Motor neuron (in vitro differentiated cells): ENCODE measurements around the gene ABR. TPM values are rescaled to one million over a fixed set of nuclear protein-coding genes. Genes with fewer than 3 reads are reported as not detected.

Experiments
- ATAC-seq, 8 experiments: fragments of 200-7000 bp; cut with Tn5 transposase; replicated peaks in 6 of 8; 2 replicates each; pipeline ENCODE4 v1.8.0; 2021; ENCODE audit warnings: mild to moderate bottlenecking in 8 of 8, moderate library complexity in 8 of 8
- H3K27ac ChIP-seq, 2 donors: fragments of 250-450 bp; sonication (Bioruptor Pico); 2 replicates each; pipeline ENCODE4 v1.9.0; 2021; ENCODE audit warnings: antibody characterized with exemption in 2 of 2, mild to moderate bottlenecking in 2 of 2, moderate library complexity in 1 of 2
- H3K4me1 ChIP-seq, 2 donors: fragments of 250-450 bp; sonication (Bioruptor Pico); replicated peaks in 1 of 2; 2 replicates each; pipeline ENCODE4 v1.6.1; 2021; ENCODE audit warnings: antibody characterized with exemption in 2 of 2, mild to moderate bottlenecking in 2 of 2, moderate library complexity in 1 of 2
- H3K4me3 ChIP-seq, 5 donors: fragments of 250-450 bp; sonication (Bioruptor Pico); 2 replicates each; pipeline ENCODE4 v1.9.0; 2021; ENCODE audit warnings: antibody characterized with exemption in 5 of 5, mild to moderate bottlenecking in 5 of 5, moderate library complexity in 4 of 5
- WGBS, 10 experiments: fragments of 450-650 bp; shearing (Covaris generic); methylation state at CpG; one replicate each; pipeline ENCODE4 v1.0.0; 2022; 5-methylcytosine and 5-hydroxymethylcytosine counted together
- in situ Hi-C, 9 experiments: fragments of 400-800 bp; cut with MboI; loops; one replicate each; pipeline ENCODE4 v1.15.0; 2021; ENCODE audit warnings: low sequenced_read_pairs in 9 of 9, low pct_unique_long_range_greater_than_20kb in 2 of 9; ENCODE audit not compliant: unreplicated experiment in 9 of 9
- total RNA-seq, 8 experiments: library from RNA; unstranded; fragments of 300-600 nt; gene quantifications; 2 replicates each; pipeline versions ENCODE4 v1.2.3 to v1.2.4, GENCODE V29; 2022

Gene ABR
- total RNA-seq, 8 experiments from 2014 or later, result 21.4 to 87.4 (median 33.1) TPM

- Histone ChIP-seq H3K4me3 (no peak overlapping the region), H3K4me1 (no peaks in the 10 kb centered on the region), H3K27ac (no peak overlapping the region)
- ATAC-seq, result peak in 1 of 8 experiments; percentile 10
- 60 to 100% (median 100%) methylated on average over 1 to 9 of the region's 32 CpGs; no CpG with 5 or more reads in 5 of the 10 experiments for WGBS, 10 experiments
- in situ Hi-C loops, result no loop called here
These were observed 157.3 kb downstream of the ABR start for GRCh38 chr17:1022278-1023024.

GRCh38 chr17:1021147-1021546 lies 158.6 kb downstream of the ABR start:
- Histone ChIP-seq H3K4me1 (no peaks in the 10 kb centered on the region), H3K4me3 (no peak overlapping the region), H3K27ac (no peak overlapping the region)
- in situ Hi-C loops, result no loop called here
- WGBS, 10 experiments, result no CpG with 5 or more reads among the region's 17 CpGs
- peak in 1 of 8 experiments; percentile 19 for ATAC-seq

DNA sequence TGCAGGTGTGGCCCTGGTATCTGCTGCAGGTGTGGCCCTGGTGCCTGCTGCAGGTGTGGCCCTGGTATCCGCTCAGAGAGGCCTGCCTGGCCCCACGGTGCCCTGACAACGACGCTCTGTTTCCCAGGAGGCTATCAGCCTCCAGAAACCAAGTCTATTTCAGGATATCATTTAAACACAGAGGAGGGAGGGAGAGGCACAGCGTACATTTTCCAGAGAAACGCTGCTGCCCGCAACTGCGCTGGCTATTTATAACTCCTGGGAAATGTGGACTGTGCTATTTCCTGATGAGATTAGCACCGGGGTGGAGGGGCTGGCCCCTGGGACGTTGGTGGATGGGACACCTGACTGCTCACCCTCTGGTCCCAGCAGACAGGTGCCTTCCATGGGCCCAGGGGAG lies 160.3 kb downstream of the ABR start:
- WGBS, 10 experiments, result 80 to 96% (median 84%) methylated on average over 2 to 5 of the region's 10 CpGs; no CpG with 5 or more reads in 6 of the 10 experiments
- H3K4me3 ChIP-seq, result no peak overlapping the region
- H3K27ac ChIP-seq, result no peak overlapping the region
- H3K4me1 ChIP-seq, result no peaks in the 10 kb centered on the region
- in situ Hi-C loops, result no loop called here
- peak in 1 of 8 experiments; percentile 11 for ATAC-seq

GRCh38 chr17:1018547-1018946 lies 161.2 kb downstream of the ABR start:
- H3K27ac ChIP-seq, result no peak overlapping the region
- whole genome bisulfite sequencing, 10 experiments, result 61 to 100% (median 84%) methylated on average over 1 to 8 of the region's 11 CpGs; no CpG with 5 or more reads in 2 of the 10 experiments
- in situ Hi-C loops, result no loop called here
- ATAC-seq, result no peak
- no peak overlapping the region for H3K4me3 ChIP-seq
- H3K4me1 ChIP-seq, result no peaks in the 10 kb centered on the region

DNA sequence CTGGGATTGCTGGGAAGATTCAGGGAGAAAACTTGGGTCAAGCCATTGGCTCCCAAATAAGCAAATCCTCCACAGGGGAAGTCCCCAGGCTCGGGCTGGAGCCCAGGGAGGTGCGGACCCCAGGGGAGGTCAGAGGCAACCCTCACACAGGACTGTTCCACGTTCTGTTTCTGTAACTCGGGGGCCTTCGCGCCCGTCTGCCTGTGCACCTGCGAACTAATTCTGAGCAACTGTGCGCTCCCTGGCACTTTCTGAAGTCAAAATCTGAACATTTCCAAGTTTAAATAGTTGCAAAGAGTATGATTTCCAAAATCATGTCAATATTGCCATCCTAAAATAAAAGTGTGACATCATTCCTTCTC lies 166.1 kb downstream of the ABR start:
- no peaks in the 10 kb centered on the region for H3K4me1 ChIP-seq
- H3K27ac ChIP-seq, result no peak overlapping the region
- in situ Hi-C loops, result no loop called here
- whole genome bisulfite sequencing, 10 experiments, result 80 to 100% (median 99%) methylated on average over 1 to 8 of the region's 9 CpGs; no CpG with 5 or more reads in 4 of the 10 experiments
- no peak overlapping the region for H3K4me3 ChIP-seq
- ATAC-seq, result no peak

DNA sequence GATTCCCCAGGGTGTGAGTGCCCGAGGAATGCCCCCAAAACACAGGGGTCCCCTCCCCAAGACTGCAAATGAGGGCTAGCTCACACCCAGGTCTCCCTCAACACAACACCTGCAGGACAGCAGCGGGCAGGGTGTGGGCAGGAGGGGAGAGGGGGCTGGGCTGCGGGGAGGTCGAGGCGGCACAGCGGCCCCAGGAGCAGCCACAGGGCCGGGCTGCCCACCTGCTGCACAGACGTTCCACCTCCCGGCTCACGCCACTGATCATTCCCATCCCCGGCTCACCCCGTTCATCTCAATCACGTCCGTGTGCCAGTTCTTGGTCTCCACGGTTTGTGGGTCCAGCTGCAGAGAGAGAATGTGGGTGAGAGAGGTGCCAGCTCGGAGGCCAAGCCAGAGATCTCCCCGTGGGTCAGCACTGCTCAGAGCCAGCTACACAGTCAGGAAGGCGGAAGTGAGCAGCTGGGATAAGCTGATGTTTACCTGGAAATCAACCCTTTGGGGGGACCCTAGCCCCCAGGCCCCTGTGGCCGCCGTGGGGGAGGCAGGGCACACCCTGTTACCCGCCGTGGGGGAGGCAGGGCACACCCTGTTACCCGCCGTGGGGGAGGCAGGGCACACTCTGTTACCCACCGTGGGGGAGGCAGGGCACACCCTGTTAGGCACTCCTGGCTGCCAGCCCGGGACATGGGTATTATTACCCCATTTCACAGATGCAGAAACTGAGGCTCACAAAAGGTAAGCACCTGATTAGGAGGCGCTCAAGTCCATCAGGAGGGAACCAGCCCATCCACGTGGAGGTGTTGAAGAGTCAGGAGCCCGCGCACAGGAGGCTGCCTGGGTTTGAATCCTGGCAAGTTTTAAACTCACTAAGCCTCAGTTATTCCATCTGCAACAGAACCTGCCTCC lies 166.7 kb downstream of the ABR start:
- Histone ChIP-seq H3K4me3 (no peak overlapping the region), H3K4me1 (no peaks in the 10 kb centered on the region), H3K27ac (no peak overlapping the region)
- ATAC-seq, result peak in 1 of 8 experiments; percentile 15
- 63 to 100% (median 75%) methylated on average over 1 to 3 of the region's 30 CpGs; no CpG with 5 or more reads in 6 of the 10 experiments for WGBS, 10 experiments
- in situ Hi-C loops, result no loop called here

- H3K4me3 ChIP-seq, result no peak overlapping the region
- ATAC-seq, result peak in 2 of 8 experiments; percentile 3 to 14
- H3K27ac ChIP-seq, result no peak overlapping the region
- 93 to 100% (median 97%) methylated on average over 3 to 13 of the region's 57 CpGs; no CpG with 5 or more reads in 6 of the 10 experiments for WGBS, 10 experiments
- H3K4me1 ChIP-seq, result no peaks in the 10 kb centered on the region
- in situ Hi-C loops, result no loop called here
These were observed 167.7 kb downstream of the ABR start for GRCh38 chr17:1011760-1012735.

- Histone ChIP-seq H3K4me3 (no peak overlapping the region), H3K27ac (no peak overlapping the region), H3K4me1 (no peaks in the 10 kb centered on the region)
- WGBS, 10 experiments, result 40 to 100% (median 83%) methylated on average over 1 to 5 of the region's 10 CpGs; no CpG with 5 or more reads in 5 of the 10 experiments
- ATAC-seq, result no peak
- in situ Hi-C loops, result no loop called here
These were observed 168.6 kb downstream of the ABR start for GRCh38 chr17:1011138-1011537.

DNA sequence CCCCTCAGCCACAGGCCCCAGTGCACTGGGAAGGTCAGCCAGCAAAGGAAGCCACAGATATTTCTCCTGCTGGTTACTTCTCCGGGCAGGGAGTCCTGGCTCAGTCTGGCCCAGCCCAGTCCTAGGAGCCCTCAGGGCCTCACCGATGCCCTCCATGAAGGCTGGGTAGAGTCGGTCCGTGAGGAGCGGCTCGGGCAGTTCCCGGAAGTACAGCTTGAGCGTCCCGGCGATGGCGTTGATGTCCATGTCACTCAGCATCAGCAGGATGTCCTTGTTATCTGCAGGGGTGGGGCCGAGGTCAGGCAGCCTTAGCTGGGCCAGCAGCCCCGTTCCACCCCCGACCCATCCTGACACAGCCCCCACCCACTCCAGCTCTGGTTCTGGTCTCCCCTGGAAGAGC lies 169.2 kb downstream of the ABR start:
- in situ Hi-C loops, result no loop called here

DNA sequence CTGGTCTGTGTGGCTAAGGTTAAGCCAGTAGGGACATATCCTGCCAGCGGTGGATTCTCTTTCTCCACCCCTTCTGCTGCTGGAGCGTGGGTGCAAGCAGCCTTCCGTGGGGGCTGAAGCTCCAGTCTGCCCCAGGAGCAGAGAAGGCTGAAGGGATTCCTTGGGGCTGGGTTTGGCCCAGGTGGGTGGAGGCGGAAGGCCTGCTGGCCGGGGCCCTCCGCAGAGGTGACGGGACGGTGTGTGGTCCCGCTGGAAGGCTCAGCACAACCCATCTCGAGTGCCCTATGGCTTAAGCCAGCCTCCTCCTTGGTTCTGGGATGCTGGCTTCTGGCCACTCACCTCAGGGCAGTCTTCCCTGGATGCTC lies 169.7 kb downstream of the ABR start:
- in situ Hi-C loops, result no loop called here
- Histone ChIP-seq H3K27ac (no peak overlapping the region), H3K4me3 (no peak overlapping the region), H3K4me1 (no peaks in the 10 kb centered on the region)
- no peak for ATAC-seq
- WGBS, 10 experiments, result 60 to 79% methylated on average over 2 to 4 of the region's 10 CpGs; no CpG with 5 or more reads in 8 of the 10 experiments

More for the DNA sequence above, 169.2 kb downstream of the ABR start:
- 60 to 100% (median 95%) methylated on average over 1 to 8 of the region's 14 CpGs; no CpG with 5 or more reads in 6 of the 10 experiments for WGBS, 10 experiments
- no peaks in the 10 kb centered on the region for H3K4me1 ChIP-seq
- no peak overlapping the region for H3K27ac ChIP-seq
- no peak for ATAC-seq
- H3K4me3 ChIP-seq, result no peak overlapping the region

- no peak for ATAC-seq
- Histone ChIP-seq H3K4me3 (no peak overlapping the region), H3K27ac (no peak overlapping the region), H3K4me1 (no peaks in the 10 kb centered on the region)
- WGBS, 10 experiments, result 44 to 100% (median 87%) methylated on average over 1 to 3 of the region's 19 CpGs; no CpG with 5 or more reads in 5 of the 10 experiments
- in situ Hi-C loops, result no loop called here
These were observed 170.3 kb downstream of the ABR start for GRCh38 chr17:1009229-1010085.
